GM23338 (cell line): ENCODE measurements around the gene CYP1A2. TPM values are rescaled to one million over a fixed set of nuclear protein-coding genes. Genes with fewer than 3 reads are reported as not detected.

ENCODE experiments used
- ATAC-seq: fragments of 200-7000 bp; cut with Tn5 transposase; 3 replicates; pipeline ENCODE4 v1.9.1; 2020
- DNase-seq: peaks from one replicate; pipeline ENCODE4 v3.0.0-alpha.2; 2015; ENCODE audit warnings: low spot score
- H2AFZ ChIP-seq: fragments of 200-600 bp; sonication (generic); 2 replicates; pipeline ENCODE4 v1.8.0; 2016; ENCODE audit warnings: antibody characterized with exemption, mild to moderate bottlenecking, moderate library complexity
- H3F3A ChIP-seq: fragments of 200-600 bp; sonication (generic); replicated peaks from 2 replicates; pipeline ENCODE4 v1.8.0; 2017; ENCODE audit warnings: antibody characterized with exemption, mixed run types, low read depth
- H3K27ac ChIP-seq: fragments of 200-600 bp; sonication (generic); 2 replicates; pipeline ENCODE4 v1.6.1; 2016; ENCODE audit warnings: low read depth
- H3K27me3 ChIP-seq: fragments of 200-600 bp; sonication (generic); 2 replicates; pipeline ENCODE4 v1.8.0; 2016; ENCODE audit warnings: mild to moderate bottlenecking, mixed run types, moderate library complexity; ENCODE audit not compliant: insufficient read depth
- H3K36me3 ChIP-seq: fragments of 200-600 bp; sonication (generic); 2 replicates; pipeline ENCODE4 v1.8.0; 2016; ENCODE audit warnings: mild to moderate bottlenecking; ENCODE audit not compliant: insufficient read depth
- H3K4me1 ChIP-seq: fragments of 200-600 bp; sonication (generic); 2 replicates; pipeline ENCODE4 v1.8.0; 2016; ENCODE audit warnings: mild to moderate bottlenecking, moderate library complexity; ENCODE audit not compliant: insufficient read depth
- H3K4me2 ChIP-seq: fragments of 200-600 bp; sonication (generic); 2 replicates; pipeline ENCODE4 v1.7.1; 2017; ENCODE audit warnings: mixed run types
- H3K4me3 ChIP-seq: fragments of 200-600 bp; sonication (generic); 2 replicates; pipeline ENCODE4 v1.6.1; 2016; ENCODE audit warnings: mixed run types
- H3K79me2 ChIP-seq: fragments of 200-600 bp; sonication (generic); replicated peaks from 2 replicates; pipeline ENCODE4 v1.8.0; 2017; ENCODE audit warnings: mild to moderate bottlenecking; ENCODE audit not compliant: insufficient read depth
- H3K9me2 ChIP-seq: fragments of 200-600 bp; sonication (generic); 2 replicates; pipeline ENCODE4 v1.8.0; 2017; ENCODE audit not compliant: insufficient read depth
- H4K20me1 ChIP-seq: fragments of 200-600 bp; sonication (generic); replicated peaks from 2 replicates; pipeline ENCODE4 v1.8.0; 2017; ENCODE audit warnings: mild to moderate bottlenecking; ENCODE audit not compliant: insufficient read depth
- H3K27ac Mint-ChIP-seq: 2 replicates; pipeline ENCODE4 v1.8.0; 2020; ENCODE audit warnings: inconsistent platforms, mild to moderate bottlenecking, moderate library complexity, mixed read lengths
- H3K27me3 Mint-ChIP-seq: 3 replicates; pipeline ENCODE4 v1.8.0; 2022; ENCODE audit warnings: low read depth, mild to moderate bottlenecking, moderate library complexity, mixed read lengths, inconsistent platforms; ENCODE audit not compliant: insufficient read depth, poor library complexity
- H3K36me3 Mint-ChIP-seq: 3 replicates; pipeline ENCODE4 v1.8.0; 2021; ENCODE audit warnings: low read depth, mild to moderate bottlenecking, inconsistent platforms, moderate library complexity, mixed read lengths
- H3K4me1 Mint-ChIP-seq: 3 replicates; pipeline ENCODE4 v1.8.0; 2020; ENCODE audit warnings: mild to moderate bottlenecking, inconsistent platforms, mixed read lengths
- H3K4me3 Mint-ChIP-seq: 3 replicates; pipeline ENCODE4 v1.8.0; 2021; ENCODE audit warnings: moderate library complexity, mild to moderate bottlenecking, inconsistent platforms, mixed read lengths
- H3K9me3 Mint-ChIP-seq: 3 replicates; pipeline ENCODE4 v1.8.0; 2020; ENCODE audit warnings: moderate library complexity, mild to moderate bottlenecking, inconsistent platforms, mixed read lengths
- CREB1 ChIP-seq: fragments of 250-450 bp; sonication (Bioruptor Pico); IDR thresholded peaks from 2 replicates; pipeline ENCODE4 v1.5.0; 2020; ENCODE audit warnings: low read depth, mild to moderate bottlenecking, moderate library complexity
- EZH2 ChIP-seq: fragments of 200-600 bp; sonication (generic); IDR thresholded peaks from one replicate; pipeline ENCODE4 v1.8.0; 2017; ENCODE audit warnings: antibody characterized with exemption, mild to moderate bottlenecking, low read depth; ENCODE audit not compliant: unreplicated experiment
- EZH2phosphoT487 ChIP-seq: fragments of 200-600 bp; sonication (generic); IDR thresholded peaks from one replicate; pipeline ENCODE4 v1.8.1; 2018; ENCODE audit warnings: antibody characterized with exemption; ENCODE audit not compliant: unreplicated experiment
- JUNB ChIP-seq: IDR thresholded peaks from one replicate; pipeline ENCODE4 v1.6.1; 2016; ENCODE audit warnings: antibody characterized with exemption; ENCODE audit not compliant: unreplicated experiment
- NANOG ChIP-seq: IDR thresholded peaks from 2 replicates; pipeline ENCODE4 v1.6.1; 2016; ENCODE audit warnings: antibody characterized with exemption, borderline replicate concordance
- POLR2AphosphoS5 ChIP-seq: IDR thresholded peaks from 2 replicates; pipeline ENCODE4 v1.6.1; 2016; ENCODE audit warnings: antibody characterized with exemption, low read depth
- STAT1 ChIP-seq: IDR thresholded peaks from one replicate; pipeline ENCODE4 v1.6.1; 2016; ENCODE audit warnings: antibody characterized with exemption; ENCODE audit not compliant: unreplicated experiment
- ZNF114 ChIP-seq: fragments of 250-450 bp; sonication (Bioruptor Pico); IDR thresholded peaks from 2 replicates; pipeline ENCODE4 v1.5.0; 2020; ENCODE audit warnings: mild to moderate bottlenecking, moderate library complexity
- ZNF331 ChIP-seq: fragments of 250-450 bp; sonication (Bioruptor Pico); IDR thresholded peaks from 2 replicates; pipeline ENCODE4 v1.5.0; 2020; ENCODE audit warnings: low read depth, mild to moderate bottlenecking, moderate library complexity
- polyA plus RNA-seq: library from polyadenylated mRNA; unstranded; fragments of >200 nt; fragmentation: Nextera tagmentation; extraction: Ambion mirVana; gene quantifications from 2 replicates; pipeline ENCODE4 v1.2.1, GENCODE V29; 2016
- total RNA-seq: library from RNA; depleted of rRNA; stranded (reverse); fragments of >200 nt; shearing (Covaris generic); gene quantifications from 2 replicates; pipeline ENCODE4 v1.2.3, GENCODE V29; 2014
- TF ChIP-seq, protein P1 (sequence below): fragments of 250-450 bp; sonication (Bioruptor Pico); IDR thresholded peaks from 2 replicates; pipeline ENCODE4 v1.5.0; 2020; ENCODE audit warnings: mild to moderate bottlenecking, moderate library complexity
- TF ChIP-seq, protein P2 (sequence below): IDR thresholded peaks from 2 replicates; pipeline ENCODE4 v1.6.1; 2016; ENCODE audit warnings: antibody characterized with exemption
- TF ChIP-seq, protein P3 (sequence below), 2 experiments: fragments of 200-600 bp in 1 of 2; sonication (generic) in 1 of 2; conservative IDR thresholded peaks; 2 replicates each; pipeline versions ENCODE4 v1.5.1 to v1.6.1; 2016 to 2017; ENCODE audit warnings: antibody characterized with exemption in 2 of 2, low read depth in 2 of 2, mild to moderate bottlenecking in 2 of 2, moderate library complexity in 1 of 2

Gene CYP1A2
- total and polyA plus RNA-seq, 2 experiments from 2014 or later: not detected

DNA sequence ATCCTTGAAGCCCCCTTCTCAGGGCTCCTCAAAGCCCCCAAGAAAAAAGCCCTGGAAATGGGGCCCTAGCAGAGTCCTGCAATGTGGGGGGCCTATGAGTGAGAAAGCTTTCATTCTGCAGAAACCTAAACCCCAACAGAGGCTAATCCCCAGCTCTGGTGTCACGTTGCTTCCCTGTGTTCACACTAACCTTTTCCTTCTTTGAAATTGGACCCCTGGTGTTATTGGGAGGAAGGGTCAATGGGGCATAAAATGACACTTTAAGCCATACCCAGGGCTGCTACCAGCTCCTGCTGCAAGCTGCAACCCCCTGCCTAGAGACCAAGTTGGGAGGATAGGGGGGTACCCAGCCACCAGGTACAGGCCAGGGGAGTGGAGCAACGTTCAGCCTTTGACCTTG is 2.1 kb downstream of the CYP1A2 start:
- DNase-seq: no peak
- Mint-ChIP-seq H3K4me3 (no peak overlapping the region), H3K36me3 (no peaks in the 10 kb centered on the region), H3K27ac (no peak overlapping the region), H3K4me1 (peaks cover 6% of the 10 kb centered on the region), H3K9me3 (no peaks in the 10 kb centered on the region), H3K27me3 (peaks cover 9% of the 10 kb centered on the region)
- Histone ChIP-seq H3K79me2 (no peaks in the 10 kb centered on the region), H3K4me2 (no peak overlapping the region), H3K4me1 (no peaks in the 10 kb centered on the region), H2AFZ (no peak overlapping the region), H3F3A (no peaks in the 10 kb centered on the region), H3K27ac (no peak overlapping the region), H3K4me3 (no peak overlapping the region), H4K20me1 (no peaks in the 10 kb centered on the region), H3K36me3 (no peaks in the 10 kb centered on the region), H3K9me2 (no peaks in the 10 kb centered on the region), H3K27me3 (no peaks in the 10 kb centered on the region)
- peak; percentile 70 for ATAC-seq
- TF ChIP-seq, protein P1, sequence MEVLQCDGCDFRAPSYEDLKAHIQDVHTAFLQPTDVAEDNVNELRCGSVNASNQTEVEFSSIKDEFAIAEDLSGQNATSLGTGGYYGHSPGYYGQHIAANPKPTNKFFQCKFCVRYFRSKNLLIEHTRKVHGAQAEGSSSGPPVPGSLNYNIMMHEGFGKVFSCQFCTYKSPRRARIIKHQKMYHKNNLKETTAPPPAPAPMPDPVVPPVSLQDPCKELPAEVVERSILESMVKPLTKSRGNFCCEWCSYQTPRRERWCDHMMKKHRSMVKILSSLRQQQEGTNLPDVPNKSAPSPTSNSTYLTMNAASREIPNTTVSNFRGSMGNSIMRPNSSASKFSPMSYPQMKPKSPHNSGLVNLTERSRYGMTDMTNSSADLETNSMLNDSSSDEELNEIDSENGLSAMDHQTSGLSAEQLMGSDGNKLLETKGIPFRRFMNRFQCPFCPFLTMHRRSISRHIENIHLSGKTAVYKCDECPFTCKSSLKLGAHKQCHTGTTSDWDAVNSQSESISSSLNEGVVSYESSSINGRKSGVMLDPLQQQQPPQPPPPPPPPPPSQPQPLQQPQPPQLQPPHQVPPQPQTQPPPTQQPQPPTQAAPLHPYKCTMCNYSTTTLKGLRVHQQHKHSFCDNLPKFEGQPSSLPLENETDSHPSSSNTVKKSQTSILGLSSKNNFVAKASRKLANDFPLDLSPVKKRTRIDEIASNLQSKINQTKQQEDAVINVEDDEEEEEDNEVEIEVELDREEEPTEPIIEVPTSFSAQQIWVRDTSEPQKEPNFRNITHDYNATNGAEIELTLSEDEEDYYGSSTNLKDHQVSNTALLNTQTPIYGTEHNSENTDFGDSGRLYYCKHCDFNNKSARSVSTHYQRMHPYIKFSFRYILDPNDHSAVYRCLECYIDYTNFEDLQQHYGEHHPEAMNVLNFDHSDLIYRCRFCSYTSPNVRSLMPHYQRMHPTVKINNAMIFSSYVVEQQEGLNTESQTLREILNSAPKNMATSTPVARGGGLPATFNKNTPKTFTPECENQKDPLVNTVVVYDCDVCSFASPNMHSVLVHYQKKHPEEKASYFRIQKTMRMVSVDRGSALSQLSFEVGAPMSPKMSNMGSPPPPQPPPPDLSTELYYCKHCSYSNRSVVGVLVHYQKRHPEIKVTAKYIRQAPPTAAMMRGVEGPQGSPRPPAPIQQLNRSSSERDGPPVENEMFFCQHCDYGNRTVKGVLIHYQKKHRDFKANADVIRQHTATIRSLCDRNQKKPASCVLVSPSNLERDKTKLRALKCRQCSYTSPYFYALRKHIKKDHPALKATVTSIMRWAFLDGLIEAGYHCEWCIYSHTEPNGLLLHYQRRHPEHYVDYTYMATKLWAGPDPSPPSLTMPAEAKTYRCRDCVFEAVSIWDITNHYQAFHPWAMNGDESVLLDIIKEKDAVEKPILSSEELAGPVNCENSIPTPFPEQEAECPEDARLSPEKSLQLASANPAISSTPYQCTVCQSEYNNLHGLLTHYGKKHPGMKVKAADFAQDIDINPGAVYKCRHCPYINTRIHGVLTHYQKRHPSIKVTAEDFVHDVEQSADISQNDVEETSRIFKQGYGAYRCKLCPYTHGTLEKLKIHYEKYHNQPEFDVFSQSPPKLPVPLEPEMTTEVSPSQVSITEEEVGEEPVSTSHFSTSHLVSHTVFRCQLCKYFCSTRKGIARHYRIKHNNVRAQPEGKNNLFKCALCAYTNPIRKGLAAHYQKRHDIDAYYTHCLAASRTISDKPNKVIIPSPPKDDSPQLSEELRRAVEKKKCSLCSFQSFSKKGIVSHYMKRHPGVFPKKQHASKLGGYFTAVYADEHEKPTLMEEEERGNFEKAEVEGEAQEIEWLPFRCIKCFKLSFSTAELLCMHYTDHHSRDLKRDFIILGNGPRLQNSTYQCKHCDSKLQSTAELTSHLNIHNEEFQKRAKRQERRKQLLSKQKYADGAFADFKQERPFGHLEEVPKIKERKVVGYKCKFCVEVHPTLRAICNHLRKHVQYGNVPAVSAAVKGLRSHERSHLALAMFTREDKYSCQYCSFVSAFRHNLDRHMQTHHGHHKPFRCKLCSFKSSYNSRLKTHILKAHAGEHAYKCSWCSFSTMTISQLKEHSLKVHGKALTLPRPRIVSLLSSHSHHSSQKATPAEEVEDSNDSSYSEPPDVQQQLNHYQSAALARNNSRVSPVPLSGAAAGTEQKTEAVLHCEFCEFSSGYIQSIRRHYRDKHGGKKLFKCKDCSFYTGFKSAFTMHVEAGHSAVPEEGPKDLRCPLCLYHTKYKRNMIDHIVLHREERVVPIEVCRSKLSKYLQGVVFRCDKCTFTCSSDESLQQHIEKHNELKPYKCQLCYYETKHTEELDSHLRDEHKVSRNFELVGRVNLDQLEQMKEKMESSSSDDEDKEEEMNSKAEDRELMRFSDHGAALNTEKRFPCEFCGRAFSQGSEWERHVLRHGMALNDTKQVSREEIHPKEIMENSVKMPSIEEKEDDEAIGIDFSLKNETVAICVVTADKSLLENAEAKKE (CRISPR knock-in tag): no peak
- no peak for TF ChIP-seq EZH2phosphoT487
- no peak for TF ChIP-seq NANOG
- TF ChIP-seq ZNF331 (CRISPR knock-in tag): no peak
- no peak for TF ChIP-seq STAT1
- TF ChIP-seq ZNF114: no peak
- TF ChIP-seq JUNB: no peak
- TF ChIP-seq EZH2: no peak

DNA sequence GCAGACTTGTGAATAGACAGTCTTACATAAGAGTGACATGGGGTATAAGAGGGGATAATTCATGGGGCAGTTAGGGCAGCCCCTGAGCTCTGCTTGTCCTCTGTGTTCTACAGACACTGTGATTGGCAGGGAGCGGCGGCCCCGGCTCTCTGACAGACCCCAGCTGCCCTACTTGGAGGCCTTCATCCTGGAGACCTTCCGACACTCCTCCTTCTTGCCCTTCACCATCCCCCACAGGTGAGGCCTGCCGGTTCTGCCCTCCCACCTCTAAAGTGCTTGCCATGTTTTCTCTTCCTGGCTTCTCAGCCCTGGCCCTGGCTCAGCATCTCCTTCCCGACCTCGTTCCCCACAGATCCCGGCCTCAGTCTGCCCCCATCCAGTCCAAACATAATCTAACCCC is 3.4 kb downstream of the CYP1A2 start:
- Histone ChIP-seq H3K27me3 (no peaks in the 10 kb centered on the region), H3K79me2 (no peaks in the 10 kb centered on the region), H4K20me1 (no peaks in the 10 kb centered on the region), H3K4me3 (no peak overlapping the region), H3K4me2 (no peak overlapping the region), H3K9me2 (no peaks in the 10 kb centered on the region), H2AFZ (no peak overlapping the region), H3K4me1 (no peaks in the 10 kb centered on the region), H3K27ac (no peak overlapping the region), H3K36me3 (no peaks in the 10 kb centered on the region), H3F3A (no peaks in the 10 kb centered on the region)
- no peak for DNase-seq
- Mint-ChIP-seq H3K4me1 (peaks cover 6% of the 10 kb centered on the region), H3K4me3 (no peak overlapping the region), H3K9me3 (no peaks in the 10 kb centered on the region; the same call in 2 of the 3 replicates), H3K27ac (no peak overlapping the region), H3K36me3 (no peaks in the 10 kb centered on the region), H3K27me3 (peaks cover 12% of the 10 kb centered on the region)
- ATAC-seq: no peak
- no peak for TF ChIP-seq CREB1 (CRISPR knock-in tag)
- TF ChIP-seq EZH2: no peak
- TF ChIP-seq, protein P2, sequence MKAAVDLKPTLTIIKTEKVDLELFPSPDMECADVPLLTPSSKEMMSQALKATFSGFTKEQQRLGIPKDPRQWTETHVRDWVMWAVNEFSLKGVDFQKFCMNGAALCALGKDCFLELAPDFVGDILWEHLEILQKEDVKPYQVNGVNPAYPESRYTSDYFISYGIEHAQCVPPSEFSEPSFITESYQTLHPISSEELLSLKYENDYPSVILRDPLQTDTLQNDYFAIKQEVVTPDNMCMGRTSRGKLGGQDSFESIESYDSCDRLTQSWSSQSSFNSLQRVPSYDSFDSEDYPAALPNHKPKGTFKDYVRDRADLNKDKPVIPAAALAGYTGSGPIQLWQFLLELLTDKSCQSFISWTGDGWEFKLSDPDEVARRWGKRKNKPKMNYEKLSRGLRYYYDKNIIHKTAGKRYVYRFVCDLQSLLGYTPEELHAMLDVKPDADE: no peak
- TF ChIP-seq STAT1: no peak
- TF ChIP-seq, protein P3, sequence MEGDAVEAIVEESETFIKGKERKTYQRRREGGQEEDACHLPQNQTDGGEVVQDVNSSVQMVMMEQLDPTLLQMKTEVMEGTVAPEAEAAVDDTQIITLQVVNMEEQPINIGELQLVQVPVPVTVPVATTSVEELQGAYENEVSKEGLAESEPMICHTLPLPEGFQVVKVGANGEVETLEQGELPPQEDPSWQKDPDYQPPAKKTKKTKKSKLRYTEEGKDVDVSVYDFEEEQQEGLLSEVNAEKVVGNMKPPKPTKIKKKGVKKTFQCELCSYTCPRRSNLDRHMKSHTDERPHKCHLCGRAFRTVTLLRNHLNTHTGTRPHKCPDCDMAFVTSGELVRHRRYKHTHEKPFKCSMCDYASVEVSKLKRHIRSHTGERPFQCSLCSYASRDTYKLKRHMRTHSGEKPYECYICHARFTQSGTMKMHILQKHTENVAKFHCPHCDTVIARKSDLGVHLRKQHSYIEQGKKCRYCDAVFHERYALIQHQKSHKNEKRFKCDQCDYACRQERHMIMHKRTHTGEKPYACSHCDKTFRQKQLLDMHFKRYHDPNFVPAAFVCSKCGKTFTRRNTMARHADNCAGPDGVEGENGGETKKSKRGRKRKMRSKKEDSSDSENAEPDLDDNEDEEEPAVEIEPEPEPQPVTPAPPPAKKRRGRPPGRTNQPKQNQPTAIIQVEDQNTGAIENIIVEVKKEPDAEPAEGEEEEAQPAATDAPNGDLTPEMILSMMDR (conservative IDR thresholded peaks at IDR 0.05; ENCODE audit: low read depth in 2 of 2): no peak
- TF ChIP-seq POLR2AphosphoS5: no peak
- TF ChIP-seq JUNB: no peak
